ENCODE data around the gene GRIK3.

- TF ChIP-seq CTCF (conservative IDR thresholded peaks at IDR 0.05; ENCODE audit: low read depth, low read length) (no peak), EZH2 (IDR thresholded peaks at IDR 0.05; ENCODE audit: low read length, unreplicated experiment) (no peak), EZH2phosphoT487 (IDR thresholded peaks at IDR 0.05; ENCODE audit: borderline replicate concordance, low read length) (no peak)
Measured at GRCh38 chr1:36857754-36858153, 176.6 kb downstream of the GRIK3 start.
